Purkinje cell (primary cell): ENCODE data around the gene CRYZL1. TPM values are rescaled to one million over a fixed set of nuclear protein-coding genes. Genes with fewer than 3 reads are reported as not detected.

Source experiments
- polyA plus RNA-seq: library from polyadenylated mRNA; unstranded; fragments of >200 nt; fragmentation: Nextera tagmentation; gene quantifications from 2 replicates; pipeline ENCODE4 v1.2.1, GENCODE V29; 2014

Gene CRYZL1
- 110 and 150 TPM in 2 replicates for polyA plus RNA-seq

DNA sequence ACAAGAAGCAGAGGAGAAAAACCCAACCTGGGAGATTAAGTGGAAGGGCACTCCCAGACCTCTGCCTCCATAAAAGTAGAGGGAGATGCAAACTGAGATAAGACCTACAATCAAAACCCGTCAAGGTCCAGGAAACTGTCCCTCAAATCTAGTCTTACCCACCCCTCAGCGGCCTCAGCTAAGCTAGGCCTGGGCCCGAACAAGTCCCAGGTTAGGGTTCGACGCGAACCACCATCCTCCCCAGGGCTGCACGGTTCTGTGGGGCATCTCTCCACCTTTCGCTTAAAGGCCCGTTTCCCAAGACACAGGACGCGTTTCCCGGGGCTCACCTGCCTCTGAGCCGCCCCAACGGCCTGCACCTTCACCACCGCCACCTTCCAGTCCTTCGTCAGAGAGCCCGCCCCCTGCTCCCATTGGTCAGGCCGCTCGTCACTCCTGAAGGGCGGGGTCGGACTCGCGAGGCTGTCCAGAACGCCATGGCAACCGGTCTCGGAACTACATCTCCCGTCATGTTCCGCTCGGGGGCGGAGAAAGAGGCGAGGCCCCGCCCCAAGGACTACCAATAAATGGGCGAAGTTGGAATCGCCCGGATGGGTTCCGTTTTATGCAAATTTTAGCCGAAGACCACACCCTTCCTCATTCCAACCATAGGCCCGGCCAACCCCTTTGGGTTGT lies at the start of gene CRYZL1:
CRYZL1 (minus strand) TSS at position 390 of the 675 bp plus-strand sequence. CDS start 10,190 bp downstream, outside the sequence.

DNA sequence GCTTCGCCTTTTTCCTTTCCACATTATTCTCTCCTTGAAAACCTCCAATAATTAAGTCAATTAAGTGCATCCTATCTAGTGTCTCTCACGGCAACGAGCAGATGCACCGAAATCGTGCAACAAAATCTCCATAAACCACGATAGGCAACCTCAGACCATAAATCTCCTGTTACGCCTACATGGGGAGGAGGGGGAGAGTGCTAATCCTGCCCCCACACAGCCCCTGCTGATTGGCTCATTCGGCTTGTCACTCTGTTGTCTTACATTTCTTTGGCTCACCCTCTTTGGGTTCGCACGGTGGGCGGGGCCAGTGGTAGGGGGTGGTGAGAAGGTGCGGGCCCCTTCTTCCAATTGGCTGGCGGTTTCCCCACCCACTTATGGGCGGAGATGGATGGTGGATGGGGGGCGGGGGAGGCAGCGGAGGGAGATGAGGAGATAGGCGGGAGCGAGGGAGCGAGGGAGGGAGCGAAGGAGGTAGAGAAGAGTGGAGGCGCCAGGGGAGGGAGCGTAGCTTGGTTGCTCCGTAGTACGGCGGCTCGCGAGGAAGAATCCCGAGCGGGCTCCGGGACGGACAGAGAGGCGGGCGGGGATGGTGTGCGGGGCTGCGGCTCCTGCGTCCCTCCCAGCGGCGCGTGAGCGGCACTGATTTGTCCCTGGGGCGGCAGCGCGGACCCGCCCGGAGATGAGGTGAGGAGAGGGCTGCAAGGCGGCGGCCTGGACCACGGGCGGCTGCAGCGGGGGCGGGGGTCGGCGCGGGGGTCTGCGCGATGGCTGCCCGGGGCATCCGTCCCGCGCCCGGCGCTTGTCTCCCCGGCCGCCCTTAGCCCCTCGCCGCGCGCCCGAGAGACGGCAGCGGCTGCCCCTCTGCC lies 720 bp upstream of the CRYZL1 start, which contains the start of gene ITSN1:
ITSN1 (plus strand) TSS at position 475 of the 869 bp plus-strand sequence. CDS start 76,328 bp downstream, outside the sequence.

DNA sequence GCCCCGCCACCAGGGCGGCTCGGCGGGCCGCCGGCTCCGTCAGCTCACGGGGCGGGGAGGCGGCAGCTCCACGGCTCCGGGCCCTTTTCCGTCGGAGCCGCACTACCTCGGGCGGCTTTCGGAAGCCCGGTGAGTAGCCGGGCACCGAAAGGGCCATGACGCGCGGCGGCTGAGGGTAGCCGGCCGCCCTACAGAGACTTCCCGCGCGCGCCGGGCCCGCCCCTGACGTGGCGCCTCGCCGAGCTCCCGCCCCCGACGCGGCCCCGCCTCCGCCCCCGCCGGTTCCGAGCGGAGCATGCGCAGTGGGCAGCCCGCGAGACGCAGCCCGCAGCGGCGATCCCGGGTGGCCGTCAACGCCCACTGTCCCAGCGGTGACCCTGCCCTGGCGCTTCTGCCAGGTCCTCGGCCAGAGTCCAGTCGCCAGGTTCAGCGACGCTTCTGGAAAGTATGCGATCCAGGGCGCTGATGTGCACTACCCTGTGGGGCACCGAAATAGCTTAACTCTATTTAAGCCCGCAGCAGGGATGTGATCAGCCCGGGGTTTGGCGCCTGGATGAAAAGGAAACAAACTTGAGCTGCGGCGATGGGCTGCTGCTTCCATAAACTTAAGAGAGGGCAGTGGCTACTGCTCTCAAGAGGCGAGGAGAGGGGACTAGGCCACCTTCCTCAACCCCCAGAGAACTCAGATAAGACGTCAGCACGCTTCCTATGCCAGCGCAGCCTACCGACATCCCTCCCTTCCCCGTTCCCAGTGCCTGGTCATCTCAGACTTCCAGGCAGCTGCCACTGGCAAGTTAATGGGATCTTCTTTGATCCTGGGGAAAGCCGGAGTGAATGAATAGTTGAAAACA lies 52.8 kb downstream of the CRYZL1 start, which contains the start of gene DONSON:
DONSON (minus strand) TSS at position 200 of the 851 bp plus-strand sequence; CDS start at position 157, 43 bp downstream.

DNA sequence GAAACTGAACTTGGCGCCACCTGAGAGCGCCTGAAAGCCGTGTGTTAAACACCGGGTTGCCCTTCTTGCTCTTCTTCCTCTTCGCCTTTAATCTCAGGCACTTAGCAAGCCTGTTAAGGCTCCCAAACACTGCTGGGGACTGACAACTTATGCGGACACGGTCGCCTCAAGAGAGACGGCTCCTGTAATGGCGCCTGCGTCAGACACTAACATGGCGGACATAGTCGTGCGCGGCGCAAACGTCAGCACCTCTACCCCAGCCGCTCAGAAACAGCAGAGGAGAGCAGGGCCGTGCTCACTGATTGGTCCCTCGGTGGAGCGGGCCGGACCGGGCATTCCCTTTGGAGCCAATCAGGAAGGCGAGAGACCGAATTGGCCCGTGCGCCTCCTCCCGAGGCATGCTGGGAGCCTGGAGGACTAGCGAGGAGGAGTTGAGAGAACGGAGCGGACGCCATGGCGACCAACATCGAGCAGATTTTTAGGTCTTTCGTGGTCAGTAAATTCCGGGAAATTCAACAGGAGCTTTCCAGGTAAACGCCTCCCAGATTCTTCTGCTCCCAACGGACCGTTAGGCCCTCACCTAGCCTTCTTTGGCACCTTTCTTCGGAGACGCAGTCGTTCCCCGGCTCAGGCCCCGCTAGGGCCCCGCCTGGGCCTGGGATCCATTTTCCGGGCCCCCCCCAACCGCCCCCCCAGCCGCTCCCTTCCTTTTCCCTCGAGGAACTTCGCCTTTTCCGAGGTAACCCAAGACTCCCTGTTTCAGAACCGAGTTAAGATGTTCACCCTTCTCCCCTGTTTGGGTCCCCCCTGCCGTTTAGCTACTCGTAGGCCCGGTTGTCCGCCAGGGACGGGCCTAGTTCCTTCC lies 98.7 kb downstream of the CRYZL1 start, which contains the start of gene SON:
SON (plus strand) TSS at position 399 of the 865 bp plus-strand sequence; CDS start at position 454, 55 bp downstream.

DNA sequence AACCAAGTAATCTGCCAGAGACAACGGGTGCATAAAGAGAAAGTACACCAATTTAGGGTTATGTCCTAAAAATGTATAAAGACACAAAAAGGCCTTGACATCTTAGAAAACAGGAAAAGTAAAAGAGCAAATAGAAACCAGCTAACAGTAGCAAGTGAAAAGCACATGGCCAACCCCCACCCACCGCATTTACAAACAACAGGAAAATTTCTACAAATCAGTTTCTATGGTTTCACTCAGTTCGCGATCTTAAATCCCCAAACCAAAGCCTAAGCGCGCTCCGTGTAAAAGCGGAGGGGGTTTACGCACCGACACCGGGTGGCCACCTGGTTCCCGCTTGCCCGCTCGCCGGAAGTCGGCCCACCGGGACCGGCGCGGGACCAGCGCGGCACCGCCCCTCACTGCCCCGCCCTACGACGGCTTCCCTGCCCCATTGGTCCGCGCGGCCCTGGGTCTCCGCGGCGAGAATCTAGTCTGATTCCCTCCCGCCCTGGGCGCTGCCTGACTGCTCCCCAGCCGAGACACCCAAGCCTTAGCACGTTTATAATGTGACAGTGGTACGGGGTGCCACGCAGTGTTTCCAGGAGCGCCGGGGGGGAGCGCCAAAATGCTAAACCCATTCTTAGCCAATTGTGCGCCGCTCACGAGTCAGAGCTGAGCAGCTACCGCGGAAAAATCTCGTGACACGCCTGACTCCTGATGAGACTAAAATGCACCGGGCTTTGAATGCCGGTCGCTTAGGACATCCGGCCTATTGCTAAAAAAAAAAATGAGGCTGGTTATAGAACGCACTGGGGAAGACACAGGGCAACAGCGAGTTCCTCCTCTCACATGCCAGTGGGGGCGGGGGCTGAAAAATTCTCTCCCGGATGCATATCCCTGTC lies 99.5 kb downstream of the CRYZL1 start, which contains the start of gene GART:
GART (minus strand) TSS at position 362 of the 884 bp plus-strand sequence. CDS start 2,802 bp downstream, outside the sequence.

Other genes with a start within 250 kb of the CRYZL1 start
- gene IFNGR2, start 238.3 kb downstream of the CRYZL1 start, polyA plus RNA-seq, result 29.4 and 29.6 TPM in 2 replicates
- gene TMEM50B, start 161.8 kb downstream of the CRYZL1 start, polyA plus RNA-seq, result 192 and 237 TPM in 2 replicates
- 16.0 and 21.6 TPM in 2 replicates for gene DNAJC28, start 150.0 kb downstream of the CRYZL1 start, polyA plus RNA-seq
- gene GART, start 99.6 kb downstream of the CRYZL1 start, polyA plus RNA-seq, result 18.6 and 26.6 TPM in 2 replicates
- gene SON, start 98.7 kb downstream of the CRYZL1 start, polyA plus RNA-seq, result 1,065 and 1,220 TPM in 2 replicates
- gene DONSON, start 53.1 kb downstream of the CRYZL1 start, polyA plus RNA-seq, result 15.3 and 19.6 TPM in 2 replicates
- gene ITSN1, start 760 bp upstream of the CRYZL1 start, polyA plus RNA-seq, result 10.1 and 12.8 TPM in 2 replicates